ENCODE results near the gene CDKL1.

The CDKL1 gene

GRCh38 chr14:50355692-50356091 lies 41.0 kb downstream of the CDKL1 start:
- no peak for DNase-seq

DNA sequence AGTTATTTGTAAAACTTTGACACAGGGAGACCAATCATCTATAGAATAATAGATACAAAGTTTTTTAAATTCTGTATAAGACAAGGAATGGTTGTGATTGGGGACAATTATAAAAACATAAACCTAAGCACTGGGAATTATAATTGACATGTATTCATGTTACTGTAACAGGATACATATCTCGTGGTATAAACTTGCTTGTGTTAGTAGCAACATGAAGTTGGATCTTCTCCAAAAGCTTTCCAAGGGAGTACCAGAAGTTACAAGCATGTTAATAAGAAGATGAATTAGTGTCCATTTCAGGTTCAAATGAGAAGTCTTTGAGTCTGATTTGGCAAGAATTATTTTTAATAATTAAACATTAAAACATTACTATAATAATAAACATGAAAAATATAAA lies 42.2 kb downstream of the CDKL1 start:
- no peak for DNase-seq

- no peak for DNase-seq
These were observed 43.6 kb downstream of the CDKL1 start for GRCh38 chr14:50353126-50353525.

- no peak for DNase-seq
These were observed 44.1 kb downstream of the CDKL1 start for GRCh38 chr14:50352584-50352983.

DNA sequence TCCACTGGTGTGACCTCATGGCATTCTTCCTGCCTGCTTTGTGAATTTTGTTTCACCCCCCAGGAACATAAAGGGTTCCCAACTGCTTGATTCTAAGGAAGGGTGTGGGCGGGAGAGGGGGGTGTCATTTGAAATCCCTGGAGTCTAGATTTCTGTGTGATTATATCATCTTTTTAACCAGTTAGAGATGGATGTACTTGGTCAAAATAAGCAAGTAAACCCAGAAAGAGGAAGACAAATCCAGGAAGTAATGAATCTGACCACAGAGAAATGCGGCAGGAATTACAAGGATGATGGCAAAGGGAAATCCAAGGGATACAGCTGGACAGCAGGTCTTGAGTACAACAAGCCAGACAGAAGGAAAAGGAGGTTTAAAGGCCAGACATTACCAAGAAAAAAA lies 45.7 kb downstream of the CDKL1 start:
- no peak for DNase-seq

- no peak for DNase-seq
These were observed 47.7 kb downstream of the CDKL1 start for GRCh38 chr14:50348933-50349332.

- no peak for DNase-seq
These were observed 49.2 kb downstream of the CDKL1 start for GRCh38 chr14:50347521-50347920.

- no peak for DNase-seq
These were observed 50.7 kb downstream of the CDKL1 start for GRCh38 chr14:50345846-50346422.

DNA sequence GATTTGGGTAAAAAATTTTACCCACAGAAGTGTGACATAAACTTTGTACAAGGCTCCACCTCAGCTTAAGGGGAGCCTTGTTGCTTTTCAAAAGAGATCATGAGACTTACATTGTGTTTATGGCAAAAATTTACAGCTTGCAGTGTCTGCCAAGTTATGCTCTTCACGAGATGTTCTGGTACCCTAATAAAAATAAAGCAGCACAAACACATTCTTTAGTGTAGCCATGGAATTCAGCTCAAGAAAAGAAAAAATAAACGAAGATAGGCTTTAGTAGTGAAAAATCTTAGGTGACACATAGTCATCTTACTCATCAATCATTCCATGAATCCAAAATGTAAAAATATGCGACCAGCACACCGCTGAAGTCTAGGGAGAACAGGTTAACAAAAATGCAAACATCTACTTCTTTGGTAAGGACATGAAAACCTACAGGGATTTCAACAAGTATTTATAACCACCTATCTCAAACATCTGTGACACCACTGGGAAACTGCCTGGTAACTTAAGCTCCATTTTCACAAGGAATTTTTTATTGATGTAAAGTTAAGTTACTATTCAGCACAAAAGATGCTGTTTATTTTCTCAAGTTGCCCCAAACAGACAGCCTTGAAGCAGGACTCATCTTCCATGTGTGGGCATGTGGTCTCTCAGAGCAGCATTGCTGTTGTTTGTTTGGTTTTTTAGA lies 51.7 kb downstream of the CDKL1 start:
- no peak for DNase-seq

DNA sequence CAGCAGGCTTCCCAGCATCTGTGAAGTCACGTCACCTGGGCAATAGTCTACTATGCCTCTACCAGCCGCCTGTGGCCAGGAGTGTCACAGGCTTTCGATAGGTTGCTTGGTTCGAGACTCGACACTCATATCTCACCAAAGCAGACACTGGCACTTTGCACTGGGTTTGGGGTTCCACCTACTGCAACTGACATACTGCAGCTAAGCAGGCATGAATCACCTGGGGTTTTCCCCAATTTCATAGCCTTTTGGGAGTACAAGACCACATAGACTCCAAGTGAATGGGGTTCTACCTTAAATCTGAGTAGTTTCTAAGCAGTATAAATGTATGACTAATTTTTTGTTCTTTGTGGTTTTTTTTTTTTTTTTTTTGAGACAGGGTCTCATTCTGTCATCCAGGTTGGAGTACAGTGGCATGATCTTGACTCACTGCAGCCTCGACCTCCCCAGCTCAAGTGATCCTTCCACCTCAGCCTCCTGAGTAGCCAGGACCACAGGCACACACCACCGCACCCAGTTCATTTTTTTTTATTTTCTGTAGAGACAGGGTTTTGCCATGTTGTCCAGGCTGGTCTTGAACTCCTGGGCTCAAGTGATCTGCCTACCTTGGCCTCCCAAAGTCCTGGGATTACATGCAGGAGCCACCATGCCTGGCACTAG lies 52.4 kb downstream of the CDKL1 start:
- DNase-seq = no peak

DNA sequence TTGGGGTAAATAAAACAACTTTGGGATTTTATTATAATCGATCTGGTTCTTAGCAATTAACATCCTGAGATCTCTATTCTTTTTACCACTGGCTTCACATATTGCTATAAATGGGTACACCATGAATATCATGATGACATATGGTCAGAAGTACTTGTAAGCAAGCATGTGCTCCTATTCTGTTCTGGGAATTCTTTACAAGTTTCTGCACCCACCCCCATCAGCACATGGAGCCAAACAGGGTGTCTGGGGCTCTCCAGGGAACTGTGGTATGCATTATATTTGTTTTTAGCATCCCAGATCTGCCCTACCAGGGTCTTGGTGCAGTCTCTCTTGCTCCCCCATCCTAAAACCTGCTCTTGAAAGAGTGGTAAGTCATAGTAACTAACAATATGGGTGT lies 53.2 kb downstream of the CDKL1 start:
- DNase-seq = no peak

DNA sequence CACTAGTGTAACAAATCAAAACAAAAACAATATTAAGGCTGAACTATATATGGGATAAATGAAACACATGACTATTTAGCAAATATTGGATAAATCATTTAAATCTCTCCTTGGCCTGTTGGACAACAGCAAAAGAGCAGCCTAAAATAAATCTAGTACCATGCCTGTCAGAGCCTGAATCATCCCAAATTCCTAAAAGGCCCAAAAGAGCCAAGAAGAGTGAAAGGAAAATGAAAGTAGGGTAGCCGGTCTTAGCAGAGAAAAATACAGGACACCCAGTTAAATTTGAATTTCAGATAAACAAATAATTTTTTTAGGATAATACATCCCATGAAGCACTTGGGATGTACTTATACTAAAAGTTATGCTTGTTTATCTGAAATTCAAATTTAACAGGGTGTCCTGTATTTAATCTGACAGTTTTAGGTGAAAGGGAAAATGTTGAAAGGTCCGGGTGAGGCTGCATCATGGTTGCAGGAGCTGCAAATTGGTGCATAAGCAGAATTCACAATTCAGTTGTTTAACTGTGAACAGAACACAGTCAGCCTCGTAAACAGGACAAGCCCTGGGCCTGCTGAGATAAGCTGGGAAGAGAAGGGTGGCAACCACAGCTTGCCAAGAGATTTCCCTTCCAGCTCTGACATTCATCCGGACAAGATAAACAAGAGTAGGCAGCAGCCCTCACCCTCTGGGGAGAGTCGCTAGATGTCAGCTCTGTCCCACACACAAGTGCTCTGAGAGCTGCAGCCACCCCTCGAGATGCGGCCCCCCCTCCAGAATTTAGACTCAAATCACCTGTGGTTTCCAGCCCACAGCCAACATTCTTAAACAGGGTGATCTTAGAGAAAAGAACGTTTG lies 54.2 kb downstream of the CDKL1 start:
- peak in 2 of 3 experiments; percentile 25 to 34 for DNase-seq

DNA sequence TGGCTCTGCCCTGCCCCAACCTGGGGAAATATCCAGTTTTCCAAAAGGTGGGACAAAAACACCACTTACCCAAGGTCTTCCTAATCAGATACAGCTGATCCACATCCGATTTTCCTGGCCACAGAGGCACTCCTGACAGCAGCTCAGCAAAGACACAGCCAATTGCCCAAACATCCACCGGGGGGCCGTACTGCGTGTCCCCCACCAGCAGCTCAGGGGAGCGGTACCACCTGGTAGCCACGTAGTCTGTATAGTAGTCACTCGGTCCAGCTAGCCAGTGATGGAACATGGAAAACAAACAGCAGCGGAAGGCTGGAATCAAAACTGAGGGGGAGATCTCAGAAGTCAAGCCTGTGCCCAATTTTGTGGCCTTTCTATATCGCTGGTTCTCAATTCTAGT lies 55.7 kb downstream of the CDKL1 start:
- DNase-seq = no peak

DNA sequence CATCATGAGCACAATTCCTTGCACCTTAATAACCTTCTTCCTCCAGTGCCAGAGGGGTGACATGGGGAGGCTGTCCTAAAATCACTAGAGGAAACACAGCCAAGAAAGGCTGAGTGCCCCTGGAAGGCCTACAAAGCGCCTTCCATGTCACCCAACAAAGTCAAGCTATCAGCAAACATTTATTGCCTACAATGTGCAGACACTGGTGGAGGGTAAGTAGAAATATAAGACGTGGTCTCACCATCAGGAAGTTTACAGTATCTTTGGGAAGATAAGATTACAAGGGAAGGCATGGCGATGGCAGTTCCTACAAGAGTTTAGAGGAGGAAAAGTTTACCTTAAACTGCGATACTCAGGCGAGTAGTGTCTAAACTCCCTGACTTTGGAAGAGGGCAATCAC lies 56.6 kb downstream of the CDKL1 start:
- DNase-seq = no peak

DNA sequence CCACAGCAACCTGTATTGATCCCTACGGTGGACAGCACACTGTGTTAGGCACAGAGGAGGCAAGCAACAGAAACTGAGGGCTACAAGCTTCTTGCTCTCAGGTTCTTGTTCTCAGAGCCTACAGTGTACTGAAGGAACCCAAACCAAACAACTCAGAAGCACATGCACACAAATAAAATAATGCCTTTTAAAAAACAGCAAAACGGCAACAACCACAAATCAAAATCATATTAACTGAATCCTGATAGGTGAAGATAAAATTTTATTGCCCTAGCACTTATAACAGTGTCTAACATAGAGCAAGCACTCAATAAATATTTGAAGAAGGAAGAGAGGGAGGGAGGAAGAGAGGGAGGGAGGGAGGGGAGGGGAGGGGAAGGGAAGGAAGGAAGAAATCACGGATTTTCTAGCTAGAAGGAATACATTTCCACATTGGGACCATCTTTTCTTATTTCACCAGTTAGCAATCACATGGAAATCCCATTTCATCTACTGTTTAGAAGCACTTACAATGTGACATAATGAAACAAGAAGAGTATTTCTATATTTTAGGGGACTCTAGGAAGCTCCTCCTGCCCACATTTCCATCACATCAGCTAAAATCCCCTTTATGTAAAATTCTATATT lies 57.4 kb downstream of the CDKL1 start:
- peak in 1 of 3 experiments; percentile 10 for DNase-seq

- no peak for DNase-seq
These were observed 58.1 kb downstream of the CDKL1 start for GRCh38 chr14:50338587-50338986.

GRCh38 chr14:50335989-50336824 lies 60.5 kb downstream of the CDKL1 start:
- DNase-seq = peak; percentile 11 to 66 (median 38)

GRCh38 chr14:50335389-50335788 lies 61.3 kb downstream of the CDKL1 start:
- DNase-seq = peak; percentile 61 to 92 (median 68)

DNA sequence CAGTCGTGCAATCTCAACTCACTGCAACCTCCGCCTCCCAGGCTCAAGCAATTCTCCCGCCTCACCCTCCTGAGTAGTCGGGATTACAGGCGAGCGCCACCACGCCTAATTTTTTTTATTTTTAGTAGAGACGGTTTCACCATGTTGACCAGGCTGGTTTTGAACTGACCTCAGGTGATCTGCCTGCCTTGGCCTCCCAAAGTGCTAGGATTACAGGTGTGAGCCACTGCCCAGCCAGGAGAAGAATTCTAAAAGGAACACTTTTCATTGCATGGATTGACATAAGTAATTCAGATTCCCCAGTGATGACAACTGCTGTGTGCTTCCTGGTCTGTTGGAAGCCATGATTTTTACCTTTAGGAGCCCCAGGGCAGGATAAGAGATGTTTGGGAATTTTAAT lies 62.5 kb downstream of the CDKL1 start:
- DNase-seq = no peak

GRCh38 chr14:50333014-50333509 lies 63.6 kb downstream of the CDKL1 start:
- DNase-seq = no peak

- no peak for DNase-seq
These were observed 65.1 kb downstream of the CDKL1 start for GRCh38 chr14:50331596-50331995.

Measured in NCI-H1417 (cell line).